Hematopoietic multipotent progenitor cell treated with erythropoietin and hydrocortisone succinate and interleukin-3 and kit ligand, for 6 days (in vitro differentiated cells): ENCODE data around the gene ZMPSTE24.
A peak's percentile ranks its signal among the peaks of the same experiment; 100 is the strongest.
"Not testable (repeated sequence)": the region's sequence is repeated elsewhere in the genome, so short reads cannot be mapped to it uniquely, and the experiment has no call there.

Source experiments
- DNase-seq: peaks from one replicate; pipeline ENCODE4 v3.0.0-alpha.2; 2015

Gene ZMPSTE24

DNA sequence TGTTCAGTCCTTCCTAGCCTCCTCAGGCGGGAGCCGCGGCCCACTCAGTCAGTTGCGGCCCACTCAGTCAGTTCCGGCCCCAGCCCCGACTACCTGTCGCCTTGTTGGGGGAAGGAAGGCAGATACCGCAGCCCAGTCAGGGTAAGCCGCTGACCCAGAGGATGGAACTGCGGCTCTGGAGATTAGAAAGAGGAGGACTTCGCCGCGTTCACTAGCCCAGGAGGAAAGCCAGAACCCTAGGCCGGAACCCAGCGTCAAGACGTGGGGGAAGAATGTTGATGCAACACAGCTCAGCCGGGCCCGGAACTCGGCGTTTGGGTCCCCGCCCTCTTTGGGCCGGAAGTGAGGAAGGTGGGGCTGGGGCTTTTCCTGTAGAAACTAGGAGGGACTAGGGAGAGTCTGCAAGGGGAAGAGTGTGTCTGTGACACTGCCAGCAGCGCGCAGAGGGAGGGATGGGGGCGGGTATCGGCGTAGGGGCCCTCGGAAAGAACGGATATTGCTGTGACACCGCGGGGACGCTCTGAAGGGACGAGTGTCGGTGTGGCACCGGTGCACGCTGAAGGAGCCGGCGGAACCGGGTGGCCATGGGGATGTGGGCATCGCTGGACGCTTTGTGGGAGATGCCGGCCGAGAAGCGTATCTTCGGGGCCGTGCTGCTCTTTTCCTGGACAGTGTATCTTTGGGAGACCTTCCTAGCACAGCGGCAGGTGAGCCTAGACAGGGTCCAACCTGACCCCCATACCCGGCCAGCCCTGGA lies at the start of gene ZMPSTE24:
Gene ZMPSTE24, plus strand, starts transcription at position 549 of the 757 bp plus-strand sequence. Its CDS starts 36 bp downstream, at position 585.
- DNase-seq, result peak; percentile 98

DNA sequence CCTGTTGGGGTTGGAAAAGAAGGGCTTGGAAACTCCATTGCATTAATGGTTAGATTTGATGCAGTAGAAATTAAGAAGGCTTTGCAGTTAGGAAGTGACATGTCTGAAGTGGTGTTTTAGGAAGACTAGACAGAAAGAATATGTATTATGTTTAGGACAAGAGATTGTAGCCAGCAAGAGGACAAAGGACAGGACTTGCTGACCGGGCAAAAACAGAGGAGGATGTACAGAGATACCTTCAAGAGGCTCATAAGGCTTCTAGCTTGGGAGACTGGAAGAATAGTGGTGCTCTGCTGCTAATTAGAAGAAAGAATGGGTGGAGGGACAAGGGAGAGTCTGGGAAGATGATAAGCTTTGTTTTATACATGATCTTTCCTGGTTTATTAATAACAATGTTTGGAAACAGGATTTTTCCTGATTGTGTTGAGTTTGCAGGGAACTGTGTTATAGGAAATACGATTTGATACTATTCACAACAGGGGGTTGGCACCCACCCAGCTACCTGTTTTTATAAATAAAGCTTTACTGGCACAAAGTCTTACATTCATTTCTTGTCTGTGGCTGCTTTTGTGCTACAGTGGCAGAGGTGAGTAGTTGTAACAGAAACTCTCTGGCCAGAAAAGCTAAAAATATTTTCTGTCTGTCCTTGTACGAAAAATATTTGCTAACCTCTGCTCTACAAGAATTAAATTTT lies 47.4 kb upstream of the ZMPSTE24 start:
- DNase-seq, result no peak

GRCh38 chr1:40218333-40218732 lies 39.7 kb upstream of the ZMPSTE24 start:
- no peak for DNase-seq

DNA sequence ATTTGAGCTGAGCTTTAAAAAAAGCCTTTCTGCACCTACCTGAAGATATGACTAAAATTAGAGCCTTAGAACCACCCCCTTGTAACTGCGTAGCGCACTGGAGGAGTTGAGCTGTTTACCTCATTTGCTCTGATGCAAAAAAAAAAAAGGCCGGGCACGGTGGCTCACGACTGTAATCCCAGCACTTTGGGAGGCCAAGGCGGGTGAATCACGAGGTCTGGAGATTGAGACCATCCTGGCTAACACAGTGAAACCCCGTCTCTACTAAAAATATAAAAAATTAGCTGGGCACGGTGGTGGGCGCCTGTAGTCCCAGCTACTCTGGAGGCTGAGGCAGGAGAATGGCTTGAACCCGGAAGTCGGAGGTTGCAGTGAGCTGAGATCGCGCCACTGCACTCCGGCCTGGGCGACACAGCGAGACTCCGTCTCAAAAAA lies 36.5 kb upstream of the ZMPSTE24 start:
- DNase-seq, result not testable (repeated sequence)

- DNase-seq, result peak; percentile 74
Measured at GRCh38 chr1:40221977-40222772, 35.9 kb upstream of the ZMPSTE24 start.

DNA sequence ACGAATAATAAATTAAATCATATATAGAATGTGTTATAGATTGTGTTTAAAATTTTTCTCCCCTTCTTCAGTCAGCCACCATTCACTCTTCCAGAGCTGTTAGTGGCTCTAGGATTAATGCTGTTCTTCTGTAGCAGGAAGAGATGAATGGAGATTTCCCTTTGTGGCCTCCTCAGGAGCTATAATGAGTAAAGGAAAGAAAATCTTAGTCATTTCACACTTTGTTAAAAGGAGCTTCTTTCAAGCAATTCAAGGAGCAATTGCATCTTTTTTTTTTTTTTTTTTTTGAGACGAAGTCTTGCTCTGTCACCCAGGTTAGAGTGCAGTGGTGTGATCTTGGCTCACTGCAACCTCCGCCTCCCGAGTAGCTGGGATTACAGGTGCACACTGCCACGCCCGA lies 34.0 kb upstream of the ZMPSTE24 start:
- DNase-seq, result no peak

DNA sequence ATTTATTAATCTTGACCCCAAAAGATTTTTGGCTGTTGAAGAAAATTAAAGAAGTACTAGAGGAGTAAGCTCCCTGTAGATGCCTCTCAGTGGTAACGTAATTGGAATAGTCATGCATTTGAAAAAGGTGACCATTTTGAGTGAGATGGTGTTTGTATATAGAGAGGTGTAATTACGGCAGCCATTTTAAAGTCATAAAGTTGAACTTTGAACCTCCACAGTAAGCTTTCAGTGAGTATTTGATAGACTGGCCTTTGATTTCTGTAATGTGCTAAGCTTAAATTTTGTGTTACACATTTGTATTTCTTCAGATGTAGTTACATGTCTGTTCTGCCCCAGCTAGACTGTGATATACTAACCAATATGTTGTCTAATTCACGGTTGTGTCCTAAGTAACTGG lies 31.8 kb upstream of the ZMPSTE24 start:
- no peak for DNase-seq

DNA sequence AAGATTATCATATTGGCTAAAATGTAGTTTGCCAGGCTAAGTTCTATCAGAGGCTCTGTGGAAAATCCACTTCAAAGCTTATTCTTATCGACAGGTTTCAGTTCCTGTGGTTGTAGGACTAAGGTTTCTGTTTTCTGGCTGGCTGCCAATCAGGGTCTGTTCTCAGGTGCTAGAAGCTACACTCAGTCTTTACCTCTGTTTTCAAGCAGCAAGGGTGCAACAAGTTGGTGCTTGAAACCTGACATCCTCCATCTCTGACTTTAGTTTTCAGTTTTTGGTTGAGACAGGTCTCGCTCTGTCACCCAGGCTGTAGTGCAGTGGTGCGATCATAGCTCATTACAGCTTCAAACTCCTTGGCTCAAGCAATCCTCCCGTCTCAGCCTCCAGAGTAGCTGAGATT lies 25.6 kb upstream of the ZMPSTE24 start:
- peak; percentile 32 for DNase-seq

DNA sequence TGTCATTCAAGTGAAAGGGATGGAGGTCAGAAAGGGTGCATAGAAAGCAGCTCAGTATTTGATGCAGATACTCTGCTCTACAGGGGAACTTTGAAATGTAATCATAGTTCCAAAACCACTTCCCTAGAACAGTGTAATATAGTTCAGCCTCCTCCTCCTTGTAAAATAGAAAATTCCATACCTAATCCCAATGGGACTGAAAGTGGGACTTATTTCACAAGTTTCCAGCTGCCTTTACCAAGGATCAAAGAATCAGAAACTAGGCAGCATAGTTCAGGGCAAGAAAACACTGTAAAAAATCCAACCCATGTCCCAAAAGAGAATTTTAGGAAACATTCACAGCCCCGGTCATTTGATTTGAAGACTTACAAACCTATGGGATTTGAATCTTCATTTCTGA lies 18.4 kb upstream of the ZMPSTE24 start:
- no peak for DNase-seq

GRCh38 chr1:40240390-40240789 lies 17.6 kb upstream of the ZMPSTE24 start:
- no peak for DNase-seq

GRCh38 chr1:40241362-40241761 lies 16.7 kb upstream of the ZMPSTE24 start:
- DNase-seq, result no peak

GRCh38 chr1:40243351-40243750 lies 14.7 kb upstream of the ZMPSTE24 start:
- no peak for DNase-seq

DNA sequence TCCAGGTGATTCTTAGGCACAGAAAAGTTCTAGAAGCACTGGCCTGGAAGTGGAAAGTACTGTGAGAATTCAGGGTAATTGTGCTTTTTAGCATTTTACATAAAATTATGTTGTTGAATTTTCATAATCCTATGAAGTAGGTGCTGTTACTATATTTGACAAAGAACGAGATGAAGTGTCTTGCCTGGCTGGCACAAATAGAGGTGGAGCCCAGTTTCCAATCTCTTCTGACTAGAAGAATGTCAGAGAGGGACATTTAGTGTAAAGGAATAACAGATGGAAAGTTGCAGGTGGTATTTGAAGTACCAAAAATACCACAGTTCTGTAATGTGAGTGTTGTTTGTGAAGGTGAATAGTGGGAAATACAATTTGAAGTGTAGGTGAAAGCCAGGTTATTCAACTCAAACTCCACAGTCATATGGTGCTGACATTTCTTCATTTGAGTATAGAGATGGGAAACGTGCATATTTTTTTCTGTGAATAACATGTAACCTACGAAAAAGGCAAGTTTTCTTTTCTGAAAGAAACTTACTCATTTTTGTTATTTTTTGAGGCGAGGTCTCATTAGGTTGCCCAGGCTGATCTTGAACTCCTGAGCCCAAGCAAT lies 13.8 kb upstream of the ZMPSTE24 start:
- no peak for DNase-seq

GRCh38 chr1:40245686-40246085 lies 12.3 kb upstream of the ZMPSTE24 start:
- DNase-seq, result peak; percentile 89

DNA sequence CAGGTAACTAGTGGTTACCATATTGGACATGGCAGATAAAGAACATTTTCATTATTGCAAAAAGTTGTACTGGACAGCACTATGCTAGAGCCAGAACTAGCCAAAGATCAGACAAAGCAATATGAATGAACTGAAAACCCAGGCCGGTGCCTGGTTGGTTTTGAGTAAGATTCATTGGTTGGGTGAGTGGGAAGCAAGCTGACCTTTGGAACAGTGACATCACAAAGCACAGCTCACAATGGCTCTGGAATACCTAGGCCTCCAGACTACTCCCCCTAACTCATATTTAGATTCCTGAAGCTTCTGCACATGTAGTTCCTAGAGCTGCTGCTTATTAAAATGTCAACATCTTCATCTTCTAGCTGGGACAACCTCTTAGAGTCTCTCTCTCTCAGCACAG lies 10.4 kb upstream of the ZMPSTE24 start, which contains the start of gene TMCO2:
Gene TMCO2, plus strand, starts transcription at position 283 of the 400 bp plus-strand sequence. Its CDS starts 57 bp downstream, at position 340.
- DNase-seq, result no peak

GRCh38 chr1:40248412-40248811 lies 9.6 kb upstream of the ZMPSTE24 start:
- DNase-seq, result peak; percentile 87

- DNase-seq, result no peak
Measured at GRCh38 chr1:40251456-40251855, 6.6 kb upstream of the ZMPSTE24 start.

GRCh38 chr1:40252601-40253000 lies 5.4 kb upstream of the ZMPSTE24 start:
- DNase-seq, result no peak

- no peak for DNase-seq
Measured at GRCh38 chr1:40255231-40255630, 2.8 kb upstream of the ZMPSTE24 start.

- peak; percentile 35 for DNase-seq
Measured at GRCh38 chr1:40256401-40257084, 1.5 kb upstream of the ZMPSTE24 start.

DNA sequence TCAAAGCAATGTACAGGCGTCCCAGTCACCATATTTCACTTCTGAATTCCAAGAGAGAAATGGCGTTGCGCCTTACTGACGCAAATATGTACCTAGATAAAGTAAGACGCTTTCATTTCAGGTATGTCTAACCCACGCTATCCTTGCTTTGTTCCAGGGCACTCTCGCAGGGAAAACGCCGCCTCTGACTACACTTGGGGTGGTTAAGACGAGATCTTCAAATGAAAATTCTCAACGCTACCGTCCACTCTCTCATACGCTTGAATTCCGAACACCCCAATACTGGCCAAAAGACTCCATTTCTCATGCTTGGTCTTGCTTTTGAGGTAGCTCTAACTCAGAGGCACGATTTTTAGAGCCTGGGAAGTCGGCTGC lies 736 bp upstream of the ZMPSTE24 start:
- DNase-seq, result peak; percentile 60

DNA sequence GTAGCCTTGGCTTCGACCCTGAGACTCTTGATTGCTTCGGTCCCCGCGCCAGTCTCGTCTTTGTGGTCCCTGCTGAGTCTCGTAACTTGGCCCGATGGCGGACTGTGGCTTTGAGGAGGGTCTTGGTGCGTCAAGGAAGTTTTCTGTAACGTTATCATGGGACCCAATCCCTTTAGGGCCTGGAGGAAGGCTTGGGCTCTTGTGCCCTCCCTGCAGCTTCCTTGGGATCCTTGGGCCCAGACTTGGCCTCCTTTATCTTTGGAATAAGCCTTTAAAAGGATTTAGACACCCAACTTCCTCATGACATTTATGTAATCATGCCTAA lies 371 bp downstream of the ZMPSTE24 start:
- DNase-seq, result peak; percentile 38
